ENCODE results near the gene AGAP1. TPM values are rescaled to one million over a fixed set of nuclear protein-coding genes. Genes with fewer than 3 reads are reported as not detected.
"Not testable (repeated sequence)": the region's sequence is repeated elsewhere in the genome, so short reads cannot be mapped to it uniquely, and the experiment has no call there.

Gene AGAP1
- total RNA-seq, 4 donors from 2014 or later = 23.4 to 46.5 (median 29.3) TPM

DNA sequence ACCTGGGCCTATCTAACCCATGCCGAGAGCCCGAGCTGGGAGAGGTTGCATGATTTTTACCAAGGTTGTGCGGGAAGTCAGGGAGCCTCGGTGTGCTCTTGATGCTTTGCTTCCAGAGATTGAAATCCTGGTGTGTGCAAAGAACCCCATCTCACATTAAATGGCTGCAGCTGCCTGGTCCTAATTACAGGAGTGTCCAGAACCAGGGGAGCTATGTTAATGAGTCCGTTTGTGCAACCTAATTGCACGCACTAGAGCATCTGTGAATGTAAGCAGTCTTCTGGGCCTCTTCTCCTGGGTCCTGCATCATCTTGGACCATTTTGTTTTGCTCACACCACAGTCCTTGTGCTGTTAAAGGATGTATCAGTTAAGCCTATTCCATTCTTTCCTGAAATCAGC, 263.8 kb downstream of the AGAP1 start:
- no peak for TF ChIP-seq POLR2A (IDR thresholded peaks at IDR 0.05)
- TF ChIP-seq, protein P1, sequence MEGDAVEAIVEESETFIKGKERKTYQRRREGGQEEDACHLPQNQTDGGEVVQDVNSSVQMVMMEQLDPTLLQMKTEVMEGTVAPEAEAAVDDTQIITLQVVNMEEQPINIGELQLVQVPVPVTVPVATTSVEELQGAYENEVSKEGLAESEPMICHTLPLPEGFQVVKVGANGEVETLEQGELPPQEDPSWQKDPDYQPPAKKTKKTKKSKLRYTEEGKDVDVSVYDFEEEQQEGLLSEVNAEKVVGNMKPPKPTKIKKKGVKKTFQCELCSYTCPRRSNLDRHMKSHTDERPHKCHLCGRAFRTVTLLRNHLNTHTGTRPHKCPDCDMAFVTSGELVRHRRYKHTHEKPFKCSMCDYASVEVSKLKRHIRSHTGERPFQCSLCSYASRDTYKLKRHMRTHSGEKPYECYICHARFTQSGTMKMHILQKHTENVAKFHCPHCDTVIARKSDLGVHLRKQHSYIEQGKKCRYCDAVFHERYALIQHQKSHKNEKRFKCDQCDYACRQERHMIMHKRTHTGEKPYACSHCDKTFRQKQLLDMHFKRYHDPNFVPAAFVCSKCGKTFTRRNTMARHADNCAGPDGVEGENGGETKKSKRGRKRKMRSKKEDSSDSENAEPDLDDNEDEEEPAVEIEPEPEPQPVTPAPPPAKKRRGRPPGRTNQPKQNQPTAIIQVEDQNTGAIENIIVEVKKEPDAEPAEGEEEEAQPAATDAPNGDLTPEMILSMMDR (IDR thresholded peaks at IDR 0.05) = no peak
- no peak overlapping the region for H3K27ac ChIP-seq
- H3K4me1 ChIP-seq = no peaks in the 10 kb centered on the region
- no peaks in the 10 kb centered on the region for H3K27me3 ChIP-seq
- no peaks in the 10 kb centered on the region for H3K36me3 ChIP-seq
- no peak overlapping the region for H3K4me3 ChIP-seq (replicated peaks in 1 of 3)
- WGBS, 2 donors = 96 to 98% methylated on average over 6 of the region's 6 CpGs
- intact Hi-C loops (cut with DNase I) = no loop called here
- no peak for DNase-seq
- H3K9me3 ChIP-seq = no peaks in the 10 kb centered on the region

DNA sequence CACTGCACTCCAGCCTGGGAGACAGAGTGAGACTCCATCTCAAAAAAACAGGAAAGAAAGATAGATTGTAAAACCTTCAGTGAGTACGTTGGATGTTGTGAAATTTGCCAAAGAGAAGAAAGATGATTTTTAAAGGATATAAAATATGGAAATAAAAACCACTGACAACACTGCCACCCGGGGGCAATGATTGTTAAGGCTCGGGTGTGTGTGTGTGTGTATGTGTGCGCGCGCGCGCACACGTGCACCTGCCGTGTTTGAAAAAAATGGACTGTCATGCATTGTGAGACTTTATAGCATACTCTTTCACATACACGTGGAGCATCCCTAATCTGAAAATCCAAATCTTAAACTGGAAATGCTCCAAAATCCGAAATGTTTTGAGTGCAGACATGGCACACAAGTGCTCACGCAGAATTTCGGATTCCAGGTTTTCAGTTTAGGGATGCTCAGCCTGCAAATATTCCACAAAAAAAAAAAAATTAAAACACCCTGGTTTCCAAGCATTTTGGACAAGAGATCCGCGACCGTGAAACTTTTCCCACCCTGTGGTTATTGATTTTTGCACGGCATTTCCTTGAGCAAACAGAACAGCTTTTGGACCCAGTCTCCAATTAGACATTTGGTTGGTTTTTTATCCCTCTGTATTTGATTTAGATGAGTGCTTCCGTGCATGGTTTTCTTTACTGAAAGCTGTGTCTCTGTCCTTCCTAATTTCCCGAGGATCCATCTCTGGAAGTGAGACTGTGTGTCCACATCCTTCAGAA, 269.2 kb downstream of the AGAP1 start:
- 71 to 91% methylated on average over 20 of the region's 20 CpGs for WGBS, 2 donors

DNA sequence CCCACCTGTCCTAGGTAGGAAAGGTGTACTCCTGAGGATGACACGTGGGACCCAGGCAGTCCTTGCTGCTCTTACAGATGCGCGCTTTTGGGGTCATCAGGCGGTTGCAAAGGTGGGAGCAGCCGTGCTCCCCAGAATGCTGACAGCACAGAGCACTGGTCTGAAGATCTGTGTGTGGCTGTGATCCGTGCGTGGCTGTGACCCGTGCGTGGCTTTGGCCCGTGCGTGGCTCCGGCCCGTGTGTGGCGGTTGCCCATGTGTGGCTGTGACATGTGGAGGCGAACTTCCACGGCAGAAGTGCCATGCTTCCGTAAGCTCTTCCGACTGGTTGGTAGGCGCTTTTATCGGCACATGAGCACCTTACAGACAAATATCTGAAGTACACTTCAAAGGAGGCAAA, 270.0 kb downstream of the AGAP1 start:
- H3K4me1 ChIP-seq = peaks cover 0 to 3% of the 10 kb centered on the region in 2 donors
- TF ChIP-seq, protein P1 (IDR thresholded peaks at IDR 0.05) = no peak
- no peak for TF ChIP-seq POLR2A (IDR thresholded peaks at IDR 0.05)
- WGBS, 2 donors = 93 to 95% methylated on average over 20 of the region's 20 CpGs
- no peak overlapping the region for H3K27ac ChIP-seq
- no peak overlapping the region for H3K4me3 ChIP-seq (replicated peaks in 1 of 3)
- no peak for DNase-seq
- intact Hi-C loops (cut with DNase I) = no loop called here
- H3K9me3 ChIP-seq = no peaks in the 10 kb centered on the region
- H3K36me3 ChIP-seq = no peaks in the 10 kb centered on the region
- H3K27me3 ChIP-seq = no peaks in the 10 kb centered on the region

More for the DNA sequence above, 269.2 kb downstream of the AGAP1 start:
- Histone ChIP-seq H3K27me3 (no peaks in the 10 kb centered on the region), H3K4me1 (peaks cover 0 to 3% of the 10 kb centered on the region in 2 donors), H3K9me3 (no peaks in the 10 kb centered on the region), H3K4me3 (replicated peaks in 1 of 3) (no peak overlapping the region), H3K27ac (no peak overlapping the region), H3K36me3 (no peaks in the 10 kb centered on the region)
- no peak for TF ChIP-seq POLR2A (IDR thresholded peaks at IDR 0.05)
- TF ChIP-seq, protein P1 (IDR thresholded peaks at IDR 0.05) = no peak
- intact Hi-C loops (cut with DNase I) = no loop called here
- DNase-seq = no peak

DNA sequence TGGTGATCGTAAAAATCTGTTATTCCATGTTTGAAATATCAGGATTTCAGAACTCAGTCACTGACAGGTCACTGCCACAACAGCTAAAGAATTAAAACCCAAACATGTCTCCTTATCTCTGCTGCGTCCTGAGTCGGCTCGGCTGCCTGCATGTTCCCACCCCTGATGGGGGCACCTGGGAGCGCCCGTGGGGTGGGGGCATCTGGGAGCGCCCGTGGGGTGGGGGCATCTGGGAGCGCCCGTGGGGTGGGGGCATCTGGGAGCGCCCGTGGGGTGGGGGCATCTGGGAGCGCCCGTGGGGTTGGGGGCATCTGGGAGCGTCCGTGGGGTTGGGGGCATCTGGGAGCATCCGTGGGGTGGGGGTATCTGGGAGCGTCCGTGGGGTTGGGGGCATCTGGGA, 270.6 kb downstream of the AGAP1 start:
- H3K4me3 ChIP-seq (replicated peaks in 1 of 3); H3K9me3 ChIP-seq; DNase-seq; H3K4me1 ChIP-seq; H3K27ac ChIP-seq; H3K36me3 ChIP-seq; H3K27me3 ChIP-seq; intact Hi-C loops (cut with DNase I): not testable (repeated sequence)
- 94 to 97% methylated on average over 4 to 8 of the region's 19 CpGs for WGBS, 2 donors

DNA sequence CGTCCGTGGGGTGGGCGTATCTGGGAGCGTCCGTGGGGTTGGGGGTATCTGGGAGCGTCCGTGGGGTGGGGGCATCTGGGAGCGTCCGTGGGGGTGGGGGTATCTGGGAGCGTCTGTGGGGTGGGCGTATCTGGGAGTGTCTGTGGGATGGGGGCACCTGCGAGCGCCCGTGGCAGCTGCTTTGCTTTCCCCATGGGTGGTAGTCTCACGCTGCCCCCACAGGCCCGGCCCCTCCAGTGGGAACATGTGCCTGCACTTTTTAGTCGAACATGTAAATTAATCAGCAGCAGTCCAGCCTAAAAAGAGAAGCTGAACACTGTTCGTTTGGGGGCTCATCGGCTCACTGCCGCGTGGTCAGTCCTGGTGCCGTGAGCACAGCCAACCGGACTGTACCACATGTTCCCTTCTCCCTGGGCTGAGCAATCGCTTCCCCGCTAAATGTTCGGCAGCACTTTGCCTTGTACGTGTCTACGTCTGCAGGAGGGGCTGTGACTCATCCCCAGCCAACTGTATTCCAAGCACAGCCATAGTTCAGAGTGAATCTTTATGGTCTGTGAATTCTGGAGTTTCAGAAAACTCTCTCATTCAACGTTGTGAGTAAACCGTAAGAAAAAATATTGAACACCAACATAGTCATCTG, 271.5 kb downstream of the AGAP1 start:
- H3K27ac ChIP-seq = no peak overlapping the region
- intact Hi-C loops (cut with DNase I) = no loop called here
- no peak overlapping the region for H3K4me3 ChIP-seq (replicated peaks in 1 of 3)
- no peaks in the 10 kb centered on the region for H3K27me3 ChIP-seq
- no peaks in the 10 kb centered on the region for H3K36me3 ChIP-seq
- DNase-seq = no peak
- TF ChIP-seq POLR2A (IDR thresholded peaks at IDR 0.05) = no peak
- TF ChIP-seq, protein P1 (IDR thresholded peaks at IDR 0.05) = no peak
- H3K4me1 ChIP-seq = peaks cover 0 to 3% of the 10 kb centered on the region in 2 donors
- WGBS, 2 donors = 89 to 95% methylated on average over 21 to 29 of the region's 30 CpGs
- no peaks in the 10 kb centered on the region for H3K9me3 ChIP-seq

Measured in thyroid gland (tissue), 4 donors.